ACHN (cell line): ENCODE results near the gene PLXNA4.

ENCODE experiments used
- DNase-seq: peaks from one replicate; pipeline ENCODE4 v3.0.0-alpha.2; 2015
- in situ Hi-C: cut with HindIII; loops from 2 replicates; pipeline ENCODE4 v1.10.0; 2017; ENCODE audit warnings: low sequenced_read_pairs, low pct_ligation_motif_present, low pct_unique_long_range_greater_than_20kb

The PLXNA4 gene

DNA sequence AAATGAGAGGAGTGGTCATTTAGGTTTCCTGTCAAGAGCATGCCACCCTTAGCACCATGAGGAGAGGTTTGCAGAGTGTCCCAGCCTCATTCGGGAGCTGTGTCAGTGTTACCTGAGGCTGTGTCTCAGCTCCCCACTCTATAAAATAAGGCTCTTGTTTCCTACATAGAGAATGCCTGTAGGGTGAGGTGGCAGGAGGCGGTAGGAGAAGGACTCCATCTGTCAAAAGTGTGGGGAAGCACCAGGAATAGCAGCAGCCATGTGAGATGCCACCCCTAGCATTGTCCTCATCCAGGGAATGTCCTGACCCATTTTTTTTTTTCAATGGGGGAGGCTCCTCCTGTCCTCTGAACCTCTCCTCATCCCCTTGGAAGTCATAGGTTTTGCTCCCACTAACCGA is 451.2 kb downstream of the PLXNA4 start:
- in situ Hi-C loops: no loop called here
- DNase-seq: no peak

DNA sequence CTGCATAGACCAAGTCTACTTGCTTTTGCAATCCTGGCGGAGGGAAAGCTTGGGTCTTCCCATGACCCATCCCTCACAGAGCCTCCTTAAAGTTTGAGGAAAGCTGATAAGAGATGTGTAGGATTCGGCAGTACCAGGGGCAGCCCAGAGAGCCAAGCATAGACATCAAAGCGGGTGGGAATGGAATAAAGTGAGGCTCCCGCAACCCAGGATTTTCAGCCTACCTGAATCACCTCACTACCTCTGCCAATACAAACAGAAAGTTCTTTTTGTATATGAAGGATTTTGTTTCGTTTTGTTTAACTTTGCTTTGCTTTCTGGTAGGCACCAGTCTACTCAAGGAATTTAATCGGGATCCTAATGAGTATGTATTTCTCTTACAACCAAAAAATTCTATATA is 451.7 kb downstream of the PLXNA4 start:
- DNase-seq: no peak
- in situ Hi-C loops: no loop called here

DNA sequence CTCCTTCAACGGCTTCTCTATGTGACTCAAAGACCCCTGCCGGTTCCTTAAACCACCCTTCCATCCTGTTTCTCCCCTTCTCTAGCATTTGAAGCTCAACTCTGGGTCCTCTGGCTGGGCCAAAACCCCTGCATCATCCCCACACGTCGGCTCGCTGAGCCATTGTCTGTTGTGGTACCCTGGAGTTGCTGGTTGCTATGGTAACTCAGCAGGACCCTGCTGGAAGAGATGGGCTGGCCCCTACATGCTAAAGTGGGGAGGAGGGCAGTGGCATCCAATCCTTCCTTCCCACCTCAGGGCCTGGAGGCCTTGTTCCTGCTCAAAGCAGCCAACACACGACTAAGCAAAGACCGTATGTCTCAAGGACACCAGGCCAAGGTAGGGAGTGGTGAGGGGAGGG is 452.5 kb downstream of the PLXNA4 start:
- no peak for DNase-seq
- in situ Hi-C loops: no loop called here

DNA sequence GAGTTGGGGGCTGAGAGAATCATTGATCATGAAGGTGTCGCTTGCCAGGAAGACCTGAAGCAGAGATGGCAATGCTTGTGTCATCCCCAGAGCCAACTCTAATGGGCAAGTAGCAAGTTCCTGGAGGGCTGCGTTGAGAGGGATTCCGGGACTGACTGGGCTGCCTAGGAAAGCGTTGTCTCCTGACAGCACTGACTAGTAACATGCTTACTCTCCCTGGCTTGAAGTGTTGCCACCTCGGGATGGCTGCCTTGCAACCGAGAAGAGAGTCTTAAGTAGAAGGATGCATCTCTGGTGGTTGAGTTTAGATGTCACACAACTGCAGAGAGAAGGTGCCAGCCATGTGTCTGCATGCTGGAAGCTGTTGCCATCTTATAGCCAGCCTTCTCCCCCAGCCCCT is 453.4 kb downstream of the PLXNA4 start:
- no peak for DNase-seq
- in situ Hi-C loops: no loop called here

DNA sequence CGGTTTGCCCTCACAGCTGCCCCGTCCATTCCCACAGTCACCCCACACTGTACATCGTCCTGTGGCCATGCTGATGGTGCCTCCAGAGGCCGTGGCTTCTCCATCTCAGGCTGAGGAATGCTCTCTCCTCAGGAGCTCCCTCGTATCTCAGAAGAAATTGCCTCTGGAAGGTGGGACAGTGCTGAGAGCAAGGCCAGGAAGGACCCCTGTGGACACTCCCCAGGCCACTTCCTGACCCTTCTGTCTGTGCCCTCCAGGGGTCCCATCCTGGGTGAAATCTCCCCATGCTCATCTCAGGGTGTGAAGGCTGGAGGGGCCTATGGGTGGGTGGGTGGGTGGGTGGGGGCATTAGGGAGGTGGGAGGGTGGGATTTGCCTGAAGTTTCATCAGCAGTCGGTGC is 454.3 kb downstream of the PLXNA4 start:
- in situ Hi-C loops: no loop called here
- no peak for DNase-seq

DNA sequence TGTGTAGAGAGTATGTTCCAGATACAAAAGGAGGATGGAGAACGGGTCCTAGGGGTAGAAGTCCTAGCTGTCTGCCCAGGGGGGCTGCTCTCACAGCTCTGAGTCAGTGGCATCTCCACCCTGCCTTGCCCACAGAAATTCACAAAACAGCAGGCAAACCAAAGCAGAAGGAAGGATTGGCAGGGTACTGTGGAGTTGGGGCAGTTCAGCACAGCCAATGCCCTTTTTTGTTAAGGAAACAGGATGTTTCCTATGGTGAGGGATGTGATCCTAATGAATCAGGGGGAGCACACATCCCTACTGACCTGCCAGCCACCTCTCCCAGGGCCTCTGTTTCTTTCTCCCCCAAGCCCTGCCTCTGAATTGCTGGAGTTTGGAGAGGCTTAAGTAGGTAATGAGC is 457.6 kb downstream of the PLXNA4 start:
- in situ Hi-C loops: no loop called here
- no peak for DNase-seq

DNA sequence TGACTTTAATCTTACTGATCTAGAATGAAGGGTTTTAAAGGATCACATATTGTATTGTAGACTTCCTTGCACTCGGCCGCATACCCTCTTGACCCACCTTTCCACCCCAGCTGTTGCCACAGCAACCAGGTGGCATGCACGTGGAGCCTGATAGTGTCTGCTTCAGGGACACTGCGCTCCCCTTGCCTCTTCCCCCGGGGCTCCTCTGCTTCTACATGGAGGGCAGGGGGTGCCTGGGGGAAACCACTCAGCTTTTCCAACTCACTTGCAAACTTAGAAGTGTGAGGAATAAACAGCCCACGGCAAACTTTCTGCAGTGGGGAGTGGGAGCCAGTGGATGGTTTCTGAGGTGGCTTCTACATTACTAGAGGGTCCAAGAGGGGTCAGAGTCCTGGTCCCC is 458.6 kb downstream of the PLXNA4 start:
- DNase-seq: no peak
- in situ Hi-C loops: no loop called here

DNA sequence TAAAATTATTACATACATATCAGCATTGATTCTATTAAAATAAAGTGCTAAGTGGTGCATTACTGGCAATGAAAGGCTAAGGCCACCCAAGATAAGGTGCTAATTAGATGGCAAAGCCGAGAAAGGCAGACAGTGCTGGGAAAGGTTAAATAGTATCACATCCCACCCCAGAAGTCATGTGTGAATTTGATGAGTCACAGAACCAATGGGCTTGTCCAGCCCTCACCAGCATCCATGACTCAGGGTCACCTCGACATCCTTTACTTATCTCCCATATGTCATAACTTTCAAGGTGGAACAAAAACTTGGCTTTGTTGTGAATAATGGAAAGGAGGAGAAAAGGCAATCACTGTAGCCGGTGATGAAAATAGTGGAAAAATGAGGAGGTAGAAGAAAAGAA is 459.1 kb downstream of the PLXNA4 start:
- DNase-seq: peak; percentile 68
- in situ Hi-C loops: no loop called here

DNA sequence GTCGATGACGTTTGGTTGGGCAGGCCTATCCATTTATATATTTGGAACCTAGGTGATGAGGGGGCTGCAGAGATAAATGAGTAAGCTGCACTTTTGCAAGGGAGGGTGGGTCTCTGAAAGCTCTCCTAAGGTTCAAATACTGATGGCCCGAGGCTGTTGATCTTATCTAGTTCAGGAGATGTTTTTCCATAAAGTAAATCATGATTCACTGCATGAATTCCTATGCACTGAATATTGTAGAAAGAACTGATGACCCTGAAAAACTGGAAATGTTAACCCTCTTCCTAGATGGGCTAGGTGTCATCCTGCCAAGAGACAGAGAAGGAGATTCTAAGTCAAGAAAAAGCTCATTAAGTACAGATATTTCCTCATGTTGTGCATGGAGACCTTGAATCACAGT is 459.9 kb downstream of the PLXNA4 start:
- peak; percentile 8 for DNase-seq
- in situ Hi-C loops: no loop called here

DNA sequence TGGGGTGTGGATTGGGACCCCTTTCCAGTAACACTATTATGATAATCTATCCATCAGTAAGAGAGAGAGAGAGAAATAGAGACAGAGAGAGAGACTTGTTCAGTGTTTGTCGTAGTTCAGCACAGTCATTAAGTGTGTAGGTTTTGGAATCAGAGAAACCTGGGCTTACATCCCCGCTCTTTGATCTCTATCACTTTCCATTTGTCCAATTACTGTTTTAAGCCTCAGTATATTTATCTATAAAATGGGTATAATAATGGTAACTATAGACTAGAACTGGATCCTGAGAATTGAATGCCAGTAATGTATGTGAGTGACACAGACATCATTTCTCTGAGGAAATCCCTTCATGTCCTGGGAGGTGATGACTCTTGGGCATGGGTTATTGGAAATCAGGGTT is 460.5 kb downstream of the PLXNA4 start:
- in situ Hi-C loops: no loop called here
- no peak for DNase-seq

DNA sequence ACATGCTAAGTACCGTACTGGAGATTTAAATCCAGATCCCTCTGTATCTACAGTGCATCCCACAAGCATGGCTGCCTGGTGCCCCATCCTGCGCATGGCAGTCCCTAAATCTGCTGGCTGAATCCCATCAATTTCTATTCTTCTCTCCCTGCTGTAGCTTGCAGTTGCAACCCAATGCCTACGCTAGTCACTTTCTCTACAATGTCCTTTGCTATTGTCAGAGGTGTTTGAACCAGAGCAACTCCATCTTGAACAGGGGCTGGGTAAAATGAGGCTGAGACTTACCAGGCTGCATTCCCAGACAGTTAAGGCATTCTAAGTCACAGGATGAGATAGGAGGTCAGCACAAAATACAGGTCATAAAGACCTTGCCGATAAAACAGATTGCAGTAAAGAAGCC is 461.2 kb downstream of the PLXNA4 start:
- no peak for DNase-seq
- in situ Hi-C loops: no loop called here

DNA sequence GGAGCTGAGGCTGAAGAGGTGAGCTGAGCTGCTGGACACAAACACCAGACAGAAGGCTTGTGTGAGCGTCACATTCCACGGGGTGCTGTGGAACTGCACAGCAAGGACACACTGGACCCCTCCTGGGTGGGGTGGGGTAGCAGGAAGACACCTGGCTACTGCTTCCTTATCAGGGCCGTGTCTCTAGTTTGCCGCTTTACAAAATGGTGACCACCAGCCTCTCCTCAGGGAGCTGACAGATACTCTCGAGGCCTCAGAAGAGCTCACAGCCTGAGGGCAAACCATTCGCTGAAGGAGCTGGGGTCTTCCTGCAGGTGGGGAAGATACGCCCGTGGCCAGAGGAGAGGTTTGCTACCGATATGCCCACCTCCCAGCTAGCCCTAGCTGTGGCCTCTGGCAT is 461.9 kb downstream of the PLXNA4 start:
- no peak for DNase-seq
- in situ Hi-C loops: no loop called here

DNA sequence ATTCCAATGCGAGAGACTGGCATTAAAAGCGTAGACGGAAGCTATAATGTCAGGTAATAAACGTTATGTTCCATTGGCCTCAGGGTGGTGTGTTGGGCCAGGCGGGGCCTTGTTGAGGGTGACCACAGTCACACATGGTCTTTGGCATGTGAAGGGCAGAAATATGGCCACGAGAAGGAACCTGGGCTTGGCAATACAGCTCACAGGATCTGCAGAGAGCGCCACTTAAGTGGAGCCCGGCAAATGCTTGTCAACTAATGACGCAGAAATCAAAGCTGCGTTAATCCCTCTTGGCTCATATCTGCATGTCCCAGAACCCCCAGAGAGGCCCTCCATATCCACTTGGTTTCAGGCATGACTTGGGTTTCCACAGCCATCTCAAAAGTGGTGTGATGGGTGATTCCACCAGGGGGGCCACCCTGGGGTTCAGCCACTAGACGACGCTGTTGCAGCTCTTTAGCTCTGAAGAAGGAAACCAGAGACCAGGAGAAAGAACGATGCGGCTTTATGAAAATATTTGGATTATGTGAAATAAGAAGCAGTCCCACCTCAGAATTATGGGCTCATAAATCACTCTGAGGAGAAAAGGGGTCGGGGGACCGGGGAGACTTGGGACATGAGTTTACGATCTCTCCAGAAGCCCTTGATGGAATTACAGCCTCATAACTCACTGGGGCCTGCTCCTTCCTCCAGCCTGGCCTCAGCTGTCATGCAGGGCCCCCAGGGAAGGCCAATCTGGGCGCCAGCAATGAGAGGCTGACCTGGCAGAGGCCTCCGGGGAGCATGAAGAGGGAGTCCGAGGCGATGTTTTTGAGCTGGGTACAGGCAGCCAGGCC is 462.5 kb downstream of the PLXNA4 start:
- in situ Hi-C loops: no loop called here
- DNase-seq: no peak

DNA sequence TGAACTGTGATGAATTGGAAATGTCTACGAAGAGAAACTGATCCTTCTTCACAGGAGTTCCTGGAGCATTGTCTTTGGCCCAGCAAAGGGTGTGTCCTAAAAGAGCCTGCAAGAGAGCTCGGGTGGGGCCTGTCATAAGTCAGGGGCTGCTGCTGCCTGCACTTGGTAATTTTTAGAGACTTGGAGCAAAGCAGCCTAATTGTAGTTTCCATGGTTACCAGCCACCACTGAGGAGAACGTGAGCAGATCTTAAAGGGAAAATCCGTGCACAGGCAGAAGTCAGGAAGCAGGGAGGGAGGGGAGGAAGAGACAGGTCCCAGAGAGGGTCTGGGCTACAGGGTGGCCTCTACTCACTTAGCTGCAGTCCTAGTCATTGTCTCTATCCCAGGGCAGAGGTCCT is 463.6 kb downstream of the PLXNA4 start:
- in situ Hi-C loops: no loop called here
- DNase-seq: no peak

DNA sequence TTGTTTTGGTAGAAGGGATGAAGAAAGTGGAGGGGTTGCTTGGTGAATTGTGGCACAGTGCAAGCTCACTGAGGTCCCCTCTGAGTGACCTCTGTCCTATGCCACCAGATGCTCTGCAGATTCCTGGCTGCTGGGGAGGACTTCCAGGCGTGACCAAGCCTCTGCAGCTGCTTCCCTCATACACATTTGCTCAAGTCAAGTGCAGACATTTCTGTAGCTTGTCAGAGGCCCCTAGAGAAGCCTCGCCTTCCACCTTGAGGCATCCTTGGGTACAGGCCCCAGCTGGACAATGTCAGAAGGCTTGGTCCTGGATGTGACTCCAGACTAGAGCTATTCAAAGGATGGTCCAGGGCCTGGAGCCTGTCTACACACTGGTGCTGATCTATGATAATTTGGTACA is 464.2 kb downstream of the PLXNA4 start:
- DNase-seq: no peak
- in situ Hi-C loops: no loop called here

DNA sequence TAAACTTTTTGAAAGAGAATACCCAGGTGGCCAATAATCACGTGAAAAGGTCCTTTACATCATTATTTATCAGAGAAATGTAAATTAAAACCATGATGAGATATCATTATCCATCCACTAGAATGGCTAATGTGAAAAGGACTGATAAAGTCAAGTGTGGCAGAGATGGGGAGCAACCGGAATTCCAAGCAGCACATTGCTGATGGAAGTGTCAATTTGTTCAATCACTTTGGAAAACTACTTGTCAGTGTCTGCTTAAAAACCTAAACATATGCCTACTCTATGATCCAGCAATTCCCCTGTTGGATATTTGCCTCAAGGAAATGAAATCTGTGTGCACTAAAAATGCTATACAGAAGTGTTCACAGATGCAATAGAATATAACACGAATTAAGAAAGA is 465.6 kb downstream of the PLXNA4 start:
- in situ Hi-C loops: no loop called here
- DNase-seq: no peak

DNA sequence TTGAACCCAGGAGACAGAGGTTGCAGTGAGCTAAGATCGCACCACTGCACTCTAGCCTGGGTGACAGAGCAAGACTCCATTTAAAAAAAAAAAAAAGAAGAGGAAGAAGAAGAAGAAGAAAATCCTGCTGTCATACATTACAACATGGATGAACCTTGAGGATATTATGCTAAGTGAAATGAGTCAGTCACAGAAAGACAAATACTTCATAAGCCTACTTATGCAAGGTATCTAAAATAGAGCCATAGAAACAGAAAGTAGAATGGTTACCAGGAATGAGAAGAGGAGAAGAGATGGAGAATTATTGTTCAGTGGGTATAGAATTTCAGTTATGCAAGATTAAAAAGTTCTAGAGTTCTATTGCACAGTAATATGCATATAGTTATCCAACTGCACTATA is 466.5 kb downstream of the PLXNA4 start:
- DNase-seq: no peak
- in situ Hi-C loops: no loop called here

DNA sequence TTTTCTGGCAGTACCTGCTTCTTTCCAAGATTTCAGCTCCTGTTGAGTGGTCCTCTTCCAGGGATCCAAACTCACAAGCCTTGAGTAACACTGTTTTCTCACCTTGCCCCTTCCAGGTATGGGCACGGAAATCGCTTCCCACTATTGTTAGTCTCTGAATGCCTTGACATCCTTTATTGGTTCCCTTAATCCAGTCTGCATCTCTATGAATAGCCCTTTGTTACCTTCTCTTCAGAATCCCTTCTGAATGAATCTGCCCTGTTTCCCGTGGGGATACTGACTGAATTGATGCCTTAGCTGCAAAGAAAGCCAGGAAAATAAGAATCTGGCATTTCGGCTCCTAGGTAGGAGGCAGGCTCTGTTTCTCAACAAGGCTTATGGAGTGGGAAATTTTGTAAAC is 467.7 kb downstream of the PLXNA4 start:
- in situ Hi-C loops: no loop called here
- DNase-seq: no peak

DNA sequence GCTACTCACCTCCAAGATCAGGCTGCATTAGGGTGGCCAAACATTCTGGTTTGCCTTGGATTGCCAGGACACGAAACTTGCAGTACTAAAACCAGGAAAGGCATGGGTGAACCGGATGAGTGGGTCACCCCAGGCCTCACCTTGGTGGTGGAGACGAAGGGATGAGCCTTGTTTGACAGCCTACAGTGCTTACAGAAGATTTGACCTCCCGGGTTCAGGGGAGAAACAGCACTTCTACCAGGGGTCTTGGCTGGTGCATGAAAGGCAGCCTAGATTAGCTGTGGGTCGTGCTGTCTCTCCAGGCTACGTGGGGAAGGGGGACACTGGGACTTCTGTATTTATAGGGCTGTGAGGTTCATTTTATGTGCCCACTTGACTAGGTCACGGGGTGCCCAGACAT is 469.8 kb downstream of the PLXNA4 start:
- no peak for DNase-seq
- in situ Hi-C loops: no loop called here

DNA sequence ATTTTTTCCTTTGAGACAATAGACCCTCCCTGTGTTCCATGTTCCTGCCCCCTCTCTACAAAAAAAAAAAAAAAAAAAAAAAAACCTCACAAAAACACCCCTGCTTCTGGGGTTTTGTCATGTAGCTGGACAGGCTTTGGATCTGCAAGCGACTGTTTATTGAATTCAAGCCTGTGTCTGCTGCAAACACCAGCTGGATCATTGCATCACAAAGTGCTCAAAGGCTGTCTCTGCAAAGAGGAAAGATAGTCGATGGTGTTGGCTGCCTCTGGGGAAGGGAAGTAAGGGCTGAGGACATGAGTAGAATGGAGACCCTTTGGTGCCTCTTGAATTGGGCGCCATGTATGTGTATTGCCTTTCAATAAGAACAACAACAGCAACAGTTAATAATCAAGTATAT is 471.2 kb downstream of the PLXNA4 start:
- DNase-seq: no peak
- in situ Hi-C loops: no loop called here

DNA sequence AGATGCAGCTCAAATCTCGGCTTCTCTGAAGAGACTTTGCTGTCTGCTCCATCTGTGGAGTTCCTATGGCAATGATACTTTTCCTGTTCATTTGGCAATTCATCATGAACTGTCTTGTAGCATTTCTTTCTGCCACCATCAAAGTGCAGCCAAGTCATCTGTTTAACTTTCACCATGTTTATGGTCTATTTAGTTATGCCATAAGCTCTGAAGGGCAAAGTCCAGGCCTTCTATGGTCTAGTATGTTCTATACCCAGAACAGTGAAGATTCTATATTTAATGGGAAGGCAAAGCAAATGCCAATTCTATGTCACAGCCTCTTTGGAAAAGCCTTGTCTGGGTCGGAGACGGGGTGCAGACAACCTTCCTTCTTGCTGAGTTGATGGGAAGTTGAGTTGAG is 472.6 kb downstream of the PLXNA4 start:
- in situ Hi-C loops: no loop called here
- no peak for DNase-seq
